Activated T-helper 17 cell treated with anti-CD3 and anti-CD28 coated beads, Interleukin-2, amount 50 U/mL, for 72 hours (primary cell): Measurements from ENCODE around the gene SMYD1. TPM values are rescaled to one million over a fixed set of nuclear protein-coding genes. Genes with fewer than 3 reads are reported as not detected.
A peak's percentile ranks its signal among the peaks of the same experiment; 100 is the strongest.

Experiments
- ATAC-seq: fragments of 150-1000 bp; cut with Tn5 transposase; replicated peaks from 2 replicates; pipeline ENCODE4 v1.10.0; 2021; ENCODE audit warnings: mild to moderate bottlenecking, moderate library complexity
- H3K27ac Mint-ChIP-seq: one replicate; pipeline ENCODE4 v1.8.0; 2022; ENCODE audit warnings: mixed read lengths
- H3K27me3 Mint-ChIP-seq: one replicate; pipeline ENCODE4 v1.8.0; 2022; ENCODE audit warnings: mixed read lengths
- H3K36me3 Mint-ChIP-seq: one replicate; pipeline ENCODE4 v1.8.0; 2022; ENCODE audit warnings: low read depth, mild to moderate bottlenecking, mixed read lengths
- H3K4me1 Mint-ChIP-seq: one replicate; pipeline ENCODE4 v1.8.0; 2022; ENCODE audit warnings: mixed read lengths
- H3K4me3 Mint-ChIP-seq: one replicate; pipeline ENCODE4 v1.8.0; 2022; ENCODE audit warnings: mild to moderate bottlenecking, mixed read lengths
- H3K9me3 Mint-ChIP-seq: one replicate; pipeline ENCODE4 v1.8.0; 2022; ENCODE audit warnings: mixed read lengths
- total RNA-seq, 2 donors: library from RNA; stranded (reverse); gene quantifications; one replicate each; pipeline ENCODE4 v1.2.3, GENCODE V29; 2022

Gene SMYD1
- total RNA-seq, 2 donors from 2014 or later = not detected

DNA sequence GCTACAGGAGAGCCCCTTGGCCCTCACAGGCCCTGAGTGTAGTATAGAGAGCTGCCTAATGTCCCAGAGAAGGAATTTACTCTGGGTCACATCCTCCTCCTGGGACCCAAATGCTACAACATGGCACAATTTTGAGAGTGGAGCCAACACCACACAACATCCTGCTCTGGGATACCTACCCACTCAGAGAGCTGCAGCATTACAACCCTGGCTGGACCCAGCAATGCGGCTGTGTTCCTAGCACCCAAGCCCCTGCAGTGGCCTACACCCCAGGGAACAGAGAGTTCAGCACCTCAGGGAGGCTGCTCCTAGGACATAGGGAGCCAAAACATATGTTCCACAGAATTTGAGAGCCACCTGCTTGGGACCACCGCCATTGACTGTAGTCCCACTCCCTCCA lies 79.5 kb downstream of the SMYD1 start:
- H3K36me3 Mint-ChIP-seq = no peaks in the 10 kb centered on the region
- H3K27ac Mint-ChIP-seq = no peak overlapping the region
- peaks cover 19% of the 10 kb centered on the region for H3K9me3 Mint-ChIP-seq
- no peak overlapping the region for H3K4me3 Mint-ChIP-seq
- ATAC-seq = no peak
- H3K4me1 Mint-ChIP-seq = no peaks in the 10 kb centered on the region
- H3K27me3 Mint-ChIP-seq = peaks cover 31% of the 10 kb centered on the region

DNA sequence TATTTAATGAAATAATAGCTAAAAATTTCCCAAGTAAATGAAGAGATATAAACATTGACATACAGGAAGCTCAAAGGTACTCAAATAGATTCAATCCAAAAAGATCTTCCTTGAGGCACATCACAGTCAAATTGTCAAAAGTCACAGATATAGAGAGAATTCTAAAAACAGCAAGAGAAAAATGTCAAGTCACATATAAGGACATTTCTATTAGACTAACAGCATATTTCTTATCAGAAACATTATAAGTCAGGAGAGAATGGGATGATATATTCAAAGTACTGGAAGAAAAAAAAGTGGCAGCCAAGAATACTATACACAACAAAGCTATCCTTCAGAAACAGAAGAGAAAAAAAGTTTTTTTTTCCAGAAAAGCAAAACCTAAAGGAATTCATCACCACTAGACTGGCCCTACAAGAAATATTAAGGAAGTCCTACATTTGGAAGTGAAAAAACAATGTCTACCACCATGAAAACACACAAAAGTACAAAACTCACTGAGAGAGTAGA lies 81.4 kb downstream of the SMYD1 start:
- no peak overlapping the region for H3K27ac Mint-ChIP-seq
- H3K4me1 Mint-ChIP-seq = no peaks in the 10 kb centered on the region
- no peaks in the 10 kb centered on the region for H3K36me3 Mint-ChIP-seq
- no peak overlapping the region for H3K4me3 Mint-ChIP-seq
- H3K9me3 Mint-ChIP-seq = peaks cover 22% of the 10 kb centered on the region
- peaks cover 28% of the 10 kb centered on the region for H3K27me3 Mint-ChIP-seq
- no peak for ATAC-seq

DNA sequence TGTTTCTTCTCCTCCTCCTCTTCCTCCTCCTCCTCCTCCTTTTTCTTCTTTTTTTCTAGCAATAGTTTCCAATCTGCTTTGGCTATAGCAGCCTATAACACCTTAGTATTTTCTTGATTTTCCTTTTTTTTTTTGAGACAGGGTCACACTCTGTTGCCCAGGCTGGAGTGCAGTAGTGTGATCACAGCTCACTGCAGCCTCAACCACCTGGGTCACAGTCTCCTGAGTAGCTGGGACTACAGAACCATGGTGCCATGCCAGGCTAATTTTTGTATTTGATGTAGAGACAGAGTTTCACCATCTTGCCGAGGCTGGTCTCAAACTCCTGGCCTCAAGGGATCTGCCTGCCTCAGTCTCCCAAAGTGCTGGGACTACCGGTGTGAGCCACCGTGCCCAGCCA lies 91.9 kb downstream of the SMYD1 start:
- Mint-ChIP-seq H3K4me3 (no peak overlapping the region), H3K4me1 (no peaks in the 10 kb centered on the region), H3K27ac (no peak overlapping the region), H3K9me3 (no peaks in the 10 kb centered on the region), H3K27me3 (no peaks in the 10 kb centered on the region), H3K36me3 (no peaks in the 10 kb centered on the region)
- ATAC-seq = no peak

DNA sequence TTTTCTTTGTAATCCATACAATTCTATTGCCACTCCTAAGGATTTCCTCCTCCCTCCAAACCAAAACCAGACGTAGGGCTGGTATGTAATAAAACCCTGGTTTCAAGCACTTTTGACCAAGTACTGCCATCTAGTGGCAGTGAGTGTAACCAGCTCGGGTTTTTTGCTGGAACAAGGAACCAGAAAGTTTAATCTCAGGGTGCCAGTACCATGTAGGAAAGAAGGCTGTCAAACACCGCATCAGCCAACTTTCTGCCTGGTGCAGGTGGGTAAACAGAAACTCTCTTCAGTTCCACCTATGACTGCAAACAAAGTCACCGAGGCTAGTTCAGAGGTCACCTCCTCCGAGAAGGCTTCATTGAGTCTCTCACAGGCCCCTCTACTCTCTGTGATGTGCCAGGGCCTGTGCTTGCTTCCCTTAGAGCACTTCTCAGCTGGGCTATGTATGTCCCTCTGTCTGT lies 92.4 kb downstream of the SMYD1 start:
- H3K9me3 Mint-ChIP-seq = no peaks in the 10 kb centered on the region
- no peak overlapping the region for H3K27ac Mint-ChIP-seq
- no peaks in the 10 kb centered on the region for H3K4me1 Mint-ChIP-seq
- H3K4me3 Mint-ChIP-seq = no peak overlapping the region
- no peaks in the 10 kb centered on the region for H3K27me3 Mint-ChIP-seq
- ATAC-seq = peak; percentile 52
- H3K36me3 Mint-ChIP-seq = no peaks in the 10 kb centered on the region

- no peak for ATAC-seq
- Mint-ChIP-seq H3K27me3 (no peaks in the 10 kb centered on the region), H3K36me3 (no peaks in the 10 kb centered on the region), H3K27ac (no peak overlapping the region), H3K4me3 (no peak overlapping the region), H3K4me1 (no peaks in the 10 kb centered on the region), H3K9me3 (no peaks in the 10 kb centered on the region)
Observed at GRCh38 chr2:88160517-88160916, 92.9 kb downstream of the SMYD1 start.

DNA sequence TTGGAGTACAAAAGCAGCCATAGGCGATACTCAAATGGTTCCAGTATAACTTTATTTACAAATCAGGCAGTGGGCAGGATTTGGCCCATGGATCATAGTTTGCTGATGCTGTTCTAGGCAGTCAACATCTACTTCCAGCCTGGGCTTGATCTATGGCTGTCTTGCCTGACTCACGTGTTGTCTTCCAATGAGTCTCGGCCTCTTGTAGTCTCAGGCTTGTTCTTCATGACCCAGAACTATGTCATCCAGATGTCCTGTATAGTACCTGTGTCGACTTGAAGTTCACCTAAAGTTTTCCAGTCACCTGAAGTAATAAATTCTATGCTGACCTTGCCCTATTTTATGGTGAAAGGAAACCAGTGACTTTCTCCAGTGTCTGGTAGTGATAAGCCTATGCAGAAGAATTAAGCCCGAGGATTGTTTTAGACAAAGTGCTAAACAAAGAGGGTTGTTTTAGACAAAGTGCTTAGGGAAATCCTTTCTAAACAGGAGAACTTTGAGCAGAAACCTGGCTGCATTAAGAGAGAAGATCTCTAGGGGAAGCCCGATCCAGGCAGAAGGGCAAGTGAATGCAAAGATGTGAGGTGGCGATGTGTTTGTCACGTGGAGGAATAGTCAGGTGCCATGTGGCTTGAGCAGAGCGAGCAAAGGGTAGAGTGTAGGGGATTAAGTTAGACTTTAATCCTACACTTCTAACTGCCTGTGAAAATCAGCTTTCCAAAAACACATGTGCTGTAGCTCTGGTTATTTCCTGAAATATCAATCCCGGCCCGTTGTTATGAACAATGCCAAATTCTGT lies 94.0 kb downstream of the SMYD1 start:
- H3K36me3 Mint-ChIP-seq = no peaks in the 10 kb centered on the region
- H3K9me3 Mint-ChIP-seq = no peaks in the 10 kb centered on the region
- no peak overlapping the region for H3K27ac Mint-ChIP-seq
- ATAC-seq = no peak
- no peaks in the 10 kb centered on the region for H3K27me3 Mint-ChIP-seq
- H3K4me3 Mint-ChIP-seq = no peak overlapping the region
- no peaks in the 10 kb centered on the region for H3K4me1 Mint-ChIP-seq

Other genes with a start within 250 kb of the SMYD1 start
- gene RGPD2, start 242.0 kb upstream of the SMYD1 start, total RNA-seq = 1 to 10 TPM in 1 of 2 donors, under 1 TPM in 1; 0.67 to 1.9 TPM
- 10 to 100 TPM; 10.2 to 46.5 TPM for gene RNU2-63P, start 51.3 kb upstream of the SMYD1 start, total RNA-seq
- 1 to 10 TPM; 7.9 to 9.1 TPM for gene KRCC1, start 12.0 kb upstream of the SMYD1 start, total RNA-seq
- gene FABP1, start 60.2 kb downstream of the SMYD1 start, total RNA-seq = not detected
- gene THNSL2, start 102.5 kb downstream of the SMYD1 start, total RNA-seq = 1 to 10 TPM in 1 of 2 donors, under 1 TPM in 1; 0.58 to 4.5 TPM